K562 (cell line): ENCODE measurements around the gene AP1M1. TPM values are rescaled to one million over a fixed set of nuclear protein-coding genes. Genes with fewer than 3 reads are reported as not detected.

ENCODE experiments used
- ADNP ChIP-seq: fragments of 200-800 bp; sonication (Bioruptor generic); IDR thresholded peaks from 2 replicates; pipeline ENCODE4 v1.6.1; 2016; ENCODE audit warnings: missing genetic modification characterization, missing compliant biosample characterization
- BRD9 ChIP-seq: fragments of 450-650 bp; IDR thresholded peaks from 2 replicates; pipeline ENCODE4 v1.6.1; 2018; ENCODE audit warnings: low read depth; ENCODE audit not compliant: partially characterized antibody
- CBX1 ChIP-seq: sonication (generic); IDR thresholded peaks from 2 replicates; pipeline ENCODE4 v1.6.1; 2016; ENCODE audit warnings: antibody characterized with exemption, low read depth, mild to moderate bottlenecking
- DDX20 ChIP-seq: fragments of 450-650 bp; IDR thresholded peaks from 2 replicates; pipeline ENCODE4 v1.6.1; 2016; ENCODE audit warnings: missing genetic modification characterization, low read depth, mild to moderate bottlenecking, missing compliant biosample characterization, moderate library complexity
- HCFC1 ChIP-seq: IDR thresholded peaks from 2 replicates; pipeline ENCODE4 v1.6.1; 2012; ENCODE audit warnings: low read depth, low read length, improper control_type of control experiment
- JUN ChIP-seq, 2 experiments: sonication (generic) in 1 of 2; formaldehyde crosslinking in 1 of 2; IDR thresholded peaks; 2 replicates each; pipeline versions ENCODE4 v1.6.1 to v1.8.0; 2012 to 2022; ENCODE audit warnings: borderline replicate concordance in 2 of 2, mild to moderate bottlenecking in 2 of 2, improper control_type of control experiment in 1 of 2, low read depth in 1 of 2, low read length in 1 of 2, missing genetic modification reagents in 1 of 2
- KDM2B ChIP-seq: fragments of 250-450 bp; sonication (Bioruptor Pico); IDR thresholded peaks from 2 replicates; pipeline ENCODE4 v1.8.0; 2021; ENCODE audit warnings: mild to moderate bottlenecking, moderate library complexity
- LCOR ChIP-seq: sonication (generic); formaldehyde crosslinking; IDR thresholded peaks from 2 replicates; pipeline ENCODE4 v1.8.0; 2022; ENCODE audit warnings: mild to moderate bottlenecking, missing genetic modification reagents
- MAFK ChIP-seq: IDR thresholded peaks from 2 replicates; pipeline ENCODE4 v1.6.1; 2011; ENCODE audit warnings: low read length, improper control_type of control experiment
- RUNX1 ChIP-seq: sonication (generic); IDR thresholded peaks from 2 replicates; pipeline ENCODE4 v1.6.1; 2016; ENCODE audit warnings: antibody characterized with exemption, low read depth
- SMARCA5 ChIP-seq: fragments of 450-650 bp; IDR thresholded peaks from 2 replicates; pipeline ENCODE4 v1.6.1; 2016
- SPI1 ChIP-seq: IDR thresholded peaks from 2 replicates; pipeline ENCODE4 v1.6.1; 2011; ENCODE audit warnings: low read depth, low read length, control low read depth, borderline replicate concordance
- SREBF2 ChIP-seq: sonication (generic); formaldehyde crosslinking; IDR thresholded peaks from 2 replicates; pipeline ENCODE4 v1.4.0; 2020; ENCODE audit warnings: mild to moderate bottlenecking, missing genetic modification reagents
- TEAD1 ChIP-seq, 2 experiments: fragments of 450-650 bp in 1 of 2; sonication (generic) in 1 of 2; formaldehyde crosslinking; IDR thresholded peaks; 2 replicates each; pipeline versions ENCODE4 v1.4.0 to v1.8.0; 2020 to 2022; ENCODE audit warnings: mild to moderate bottlenecking in 2 of 2, missing genetic modification reagents in 1 of 2
- ZEB2 ChIP-seq: fragments of 450-650 bp; IDR thresholded peaks from 2 replicates; pipeline ENCODE4 v1.6.1; 2016
- ZFP36 ChIP-seq: fragments of 150-350 bp; IDR thresholded peaks from 2 replicates; pipeline ENCODE4 v1.6.1; 2018; ENCODE audit warnings: low read length, low read depth; ENCODE audit not compliant: partially characterized antibody
- ZNF24 ChIP-seq: fragments of 450-650 bp; IDR thresholded peaks from 2 replicates; pipeline ENCODE4 v1.6.1; 2016
- polyA plus RNA-seq, 8 experiments: library from polyadenylated mRNA; depleted of rRNA in 4 of 8; stranded (reverse) in 5 of 8; unstranded in 3 of 8; fragments of >200 nt; fragmentation: Nextera tagmentation in 2 of 8; fragmentation: Illumina TruSeq in 1 of 8; extraction: Ambion mirVana in 2 of 8; extraction: Trizol in 1 of 8; gene quantifications; 2 replicates each; pipeline versions ENCODE4 v1.2.1 to v1.2.3, GENCODE V29; 2011 to 2014; ENCODE audit warnings: inconsistent platforms in 1 of 8, missing spikeins in 1 of 8
- total RNA-seq, 7 experiments: library from RNA; depleted of rRNA in 6 of 7; stranded (reverse); fragments of >200 nt in 6 of 7; fragmentation: Illumina TruSeq in 2 of 7; extraction: Trizol in 2 of 7; gene quantifications; 2 replicates each; pipeline versions ENCODE4 v1.2.1 to v1.2.3, GENCODE V29; 2011 to 2021; ENCODE audit warnings: low replicate concordance in 1 of 7

The AP1M1 gene
- total and polyA plus RNA-seq, 9 of the 15 experiments (the other 6 are each of a cell fraction or from before 2014, with no cell fraction given) = 0.87 to 56.2 (median 29.1) TPM

GRCh38 chr19:16160943-16161560 lies 36.7 kb upstream of the AP1M1 start (continued):
- peak; percentile 94 for TF ChIP-seq ZFP36
- TF ChIP-seq BRD9 = peak; percentile 63
- no peak for TF ChIP-seq ZEB2
- TF ChIP-seq DDX20 (tag) = no peak
- TF ChIP-seq CBX1 = peak; percentile 83; the same call in 1 of the 2 replicates
- no peak for TF ChIP-seq SREBF2 (CRISPR knock-in tag)
- no peak for TF ChIP-seq SPI1
- TF ChIP-seq LCOR (CRISPR knock-in tag) = no peak
- TF ChIP-seq MAFK = 0 out of 2 replicates have a peak, but pooled peaks have one; percentile 3
- peak; percentile 73; the same call in 1 of the 2 replicates for TF ChIP-seq ADNP
- TF ChIP-seq KDM2B = no peak
- TF ChIP-seq JUN (IDR thresholded peaks at IDR 0.05; ENCODE audit: borderline replicate concordance, low read depth, low read length) = peak; percentile 52; the same call in 1 of the 2 replicates
- TF ChIP-seq JUN (CRISPR knock-in tag; IDR thresholded peaks at IDR 0.05; ENCODE audit: borderline replicate concordance) = no peak
- 0 out of 2 replicates have a peak, but pooled peaks have one; percentile 31 for TF ChIP-seq ZNF24
- peak; percentile 95 for TF ChIP-seq SMARCA5
- TF ChIP-seq TEAD1 (CRISPR knock-in tag; IDR thresholded peaks at IDR 0.05) = no peak
- TF ChIP-seq RUNX1 = no peak
- no peak for TF ChIP-seq HCFC1
